GM12878 (cell line): ENCODE data around the gene DLG1. TPM values are rescaled to one million over a fixed set of nuclear protein-coding genes. Genes with fewer than 3 reads are reported as not detected.
A peak's percentile ranks its signal among the peaks of the same experiment; 100 is the strongest.

Experiments used
- ATAC-seq: fragments of 200-7000 bp; cut with Tn5 transposase; 3 replicates; pipeline ENCODE4 v1.9.1; 2020; ENCODE audit warnings: mild to moderate bottlenecking, moderate library complexity
- BruUV-seq: library from RNA; stranded (reverse); fragments of 400-500 nt; replicated peaks from 2 replicates; lab custom pipeline; 2021; lab: Mats Ljungman, UMichigan
- CTCF ChIA-PET: fragments of 300-600 bp; sonication (Branson Sonifier 250); formaldehyde crosslinking; extraction: SDS; loops from one replicate; lab custom pipeline; 2021; ENCODE audit warnings: inconsistent platforms; lab: Yijun Ruan, JAX
- POLR2A ChIA-PET: fragments of 350-600 bp; formaldehyde crosslinking; extraction: SDS; loops from one replicate; lab custom pipeline; 2021; ENCODE audit warnings: inconsistent platforms; lab: Charles Lee
- RAD21 ChIA-PET: fragments of 300-600 bp; sonication (Branson Sonifier 250); formaldehyde crosslinking; loops from one replicate; lab custom pipeline; 2023; ENCODE audit warnings: antibody characterized with exemption; ENCODE audit not compliant: unreplicated experiment; lab: Charles Lee
- SMC1A ChIA-PET: fragments of 300-600 bp; sonication (Branson Sonifier 250); formaldehyde crosslinking; loops from one replicate; lab custom pipeline; 2023; ENCODE audit not compliant: unreplicated experiment, uncharacterized antibody; lab: Charles Lee
- DNase-seq: peaks from one replicate; pipeline ENCODE4 v3.0.0-alpha.2; 2011; ENCODE audit warnings: low read depth, low spot score
- FAIRE-seq: peaks from 3 replicates; lab custom pipeline; 2011; peaks lifted over from hg19 to GRCh38; lab: Jason Lieb, UNC
- H2AFZ ChIP-seq: 2 replicates; pipeline ENCODE4 v1.6.0; 2011; ENCODE audit warnings: low read depth, low read length, control low read depth; ENCODE audit not compliant: control insufficient read depth
- H3K27ac ChIP-seq: 2 replicates; pipeline ENCODE4 v1.5.1; 2011; ENCODE audit warnings: control low read depth; ENCODE audit not compliant: control insufficient read depth, insufficient read depth
- H3K27me3 ChIP-seq, 2 experiments: replicated peaks in 1 of 2; 2 replicates each; pipeline versions ENCODE4 v1.6.0 to v1.6.1; 2011; ENCODE audit warnings: low read length in 1 of 2; ENCODE audit not compliant: control insufficient read depth in 2 of 2, insufficient read depth in 2 of 2
- H3K36me3 ChIP-seq, 2 experiments: 2 replicates each; pipeline ENCODE4 v1.5.1; 2011; ENCODE audit warnings: low read length in 1 of 2; ENCODE audit not compliant: control insufficient read depth in 2 of 2, insufficient read depth in 2 of 2
- H3K4me1 ChIP-seq: 2 replicates; pipeline ENCODE4 v1.6.1; 2011; ENCODE audit warnings: mild to moderate bottlenecking, low read length, moderate library complexity, mixed read lengths; ENCODE audit not compliant: control insufficient read depth, insufficient read depth
- H3K4me2 ChIP-seq: 2 replicates; pipeline ENCODE4 v1.6.0; 2011; ENCODE audit warnings: control low read depth; ENCODE audit not compliant: control insufficient read depth, insufficient read depth
- H3K4me3 ChIP-seq: fragments of 200-600 bp; sonication (generic); 2 replicates; pipeline ENCODE4 v1.5.1; 2016
- H3K79me2 ChIP-seq: 2 replicates; pipeline ENCODE4 v1.6.0; 2011; ENCODE audit warnings: low read length; ENCODE audit not compliant: control insufficient read depth, insufficient read depth
- H3K9ac ChIP-seq: 2 replicates; pipeline ENCODE4 v1.8.0; 2011; ENCODE audit warnings: low read length, control low read depth, mixed read lengths; ENCODE audit not compliant: control insufficient read depth, insufficient read depth
- H3K9me3 ChIP-seq: replicated peaks from 3 replicates; pipeline ENCODE4 v1.5.1; 2011; ENCODE audit warnings: mild to moderate bottlenecking, low read length; ENCODE audit not compliant: control insufficient read depth, insufficient read depth
- H4K20me1 ChIP-seq: 2 replicates; pipeline ENCODE4 v1.6.0; 2011; ENCODE audit not compliant: control insufficient read depth, insufficient read depth
- ATF2 ChIP-seq: IDR thresholded peaks from 2 replicates; pipeline ENCODE4 v1.6.1; 2012; ENCODE audit warnings: low read length, inconsistent platforms
- CBX5 ChIP-seq: sonication (generic); IDR thresholded peaks from 2 replicates; pipeline ENCODE4 v1.6.1; 2016; ENCODE audit warnings: low read depth, moderate library complexity, mild to moderate bottlenecking, inconsistent platforms
- MLLT1 ChIP-seq: fragments of 450-650 bp; IDR thresholded peaks from 2 replicates; pipeline ENCODE4 v1.6.1; 2016; ENCODE audit warnings: mild to moderate bottlenecking
- TCF12 ChIP-seq: IDR thresholded peaks from 2 replicates; pipeline ENCODE4 v1.6.1; 2011; ENCODE audit warnings: low read depth, mild to moderate bottlenecking, low read length
- WGBS: methylation state at CpG from one replicate; pipeline ENCODE4 v1.1.6; 2016; ENCODE audit warnings: low lambda C conversion rate; ENCODE audit not compliant: insufficient replicate concordance, insufficient coverage; ENCODE audit errors: missing lambda C conversion rate; 5-methylcytosine and 5-hydroxymethylcytosine counted together
- in situ Hi-C: fragments of 300-500 bp; cut with MboI; formaldehyde crosslinking; loops from 9 replicates; pipeline ENCODE4 v1.14.3; 2018; ENCODE audit warnings: mixed read lengths
- intact Hi-C: fragments of 100-400 bp; cut with micrococcal nuclease; formaldehyde crosslinking; loops from one replicate; pipeline ENCODE4 v1.14.2; 2022; ENCODE audit not compliant: unreplicated experiment
- polyA plus RNA-seq, 11 experiments: library from polyadenylated mRNA; depleted of rRNA in 4 of 11; unstranded in 6 of 11; stranded (reverse) in 5 of 11; fragments of >200 nt; fragmentation: Nextera tagmentation in 4 of 11; fragmentation: Illumina TruSeq in 1 of 11; extraction: Ambion mirVana in 4 of 11; extraction: Trizol in 1 of 11; gene quantifications; 1 replicate in 1 of 11; 2 replicates in 10 of 11; pipeline versions ENCODE4 v1.2.1 to v1.2.3, GENCODE V29; 2011 to 2016; ENCODE audit warnings: inconsistent platforms in 2 of 11, missing spikeins in 2 of 11, low read depth in 1 of 11
- total RNA-seq, 4 experiments: library from RNA; depleted of rRNA in 3 of 4; stranded (reverse); fragments of >200 nt in 3 of 4; fragmentation: Illumina TruSeq in 1 of 4; extraction: Trizol in 1 of 4; gene quantifications; 2 replicates each; pipeline versions ENCODE4 v1.2.1 to v1.2.3, GENCODE V29; 2013 to 2021
- TF ChIP-seq, protein P1 (sequence below): fragments of 450-650 bp; formaldehyde crosslinking; IDR thresholded peaks from 2 replicates; pipeline ENCODE4 v1.4.0; 2020; ENCODE audit warnings: mild to moderate bottlenecking, moderate library complexity

DLG1 gene
- total and polyA plus RNA-seq, 10 of the 15 experiments (the other 5 are each of a cell fraction or from before 2014, with no cell fraction given) = 9.2 to 63.1 (median 40.1) TPM

DNA sequence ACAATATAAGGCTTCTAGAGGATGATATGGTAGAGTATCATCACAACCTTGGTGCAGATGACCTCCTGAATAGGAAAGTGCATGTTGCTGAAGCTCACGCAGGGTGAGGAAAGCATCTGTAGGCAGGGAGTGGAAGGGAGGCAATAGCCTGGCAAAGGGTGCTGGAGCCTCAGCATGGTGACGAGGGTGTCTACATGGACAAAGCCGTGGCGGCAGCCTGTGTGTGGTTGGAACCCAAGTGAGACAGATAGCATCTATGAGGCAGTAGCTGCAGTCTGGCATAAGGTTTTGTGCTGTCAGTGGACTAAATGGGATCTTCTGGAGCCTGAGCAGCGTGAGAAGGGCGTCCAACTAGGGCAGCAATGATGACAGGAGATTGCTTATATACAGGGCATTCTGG, 132.5 kb downstream of the DLG1 start (continued):
- TF ChIP-seq, protein P1, sequence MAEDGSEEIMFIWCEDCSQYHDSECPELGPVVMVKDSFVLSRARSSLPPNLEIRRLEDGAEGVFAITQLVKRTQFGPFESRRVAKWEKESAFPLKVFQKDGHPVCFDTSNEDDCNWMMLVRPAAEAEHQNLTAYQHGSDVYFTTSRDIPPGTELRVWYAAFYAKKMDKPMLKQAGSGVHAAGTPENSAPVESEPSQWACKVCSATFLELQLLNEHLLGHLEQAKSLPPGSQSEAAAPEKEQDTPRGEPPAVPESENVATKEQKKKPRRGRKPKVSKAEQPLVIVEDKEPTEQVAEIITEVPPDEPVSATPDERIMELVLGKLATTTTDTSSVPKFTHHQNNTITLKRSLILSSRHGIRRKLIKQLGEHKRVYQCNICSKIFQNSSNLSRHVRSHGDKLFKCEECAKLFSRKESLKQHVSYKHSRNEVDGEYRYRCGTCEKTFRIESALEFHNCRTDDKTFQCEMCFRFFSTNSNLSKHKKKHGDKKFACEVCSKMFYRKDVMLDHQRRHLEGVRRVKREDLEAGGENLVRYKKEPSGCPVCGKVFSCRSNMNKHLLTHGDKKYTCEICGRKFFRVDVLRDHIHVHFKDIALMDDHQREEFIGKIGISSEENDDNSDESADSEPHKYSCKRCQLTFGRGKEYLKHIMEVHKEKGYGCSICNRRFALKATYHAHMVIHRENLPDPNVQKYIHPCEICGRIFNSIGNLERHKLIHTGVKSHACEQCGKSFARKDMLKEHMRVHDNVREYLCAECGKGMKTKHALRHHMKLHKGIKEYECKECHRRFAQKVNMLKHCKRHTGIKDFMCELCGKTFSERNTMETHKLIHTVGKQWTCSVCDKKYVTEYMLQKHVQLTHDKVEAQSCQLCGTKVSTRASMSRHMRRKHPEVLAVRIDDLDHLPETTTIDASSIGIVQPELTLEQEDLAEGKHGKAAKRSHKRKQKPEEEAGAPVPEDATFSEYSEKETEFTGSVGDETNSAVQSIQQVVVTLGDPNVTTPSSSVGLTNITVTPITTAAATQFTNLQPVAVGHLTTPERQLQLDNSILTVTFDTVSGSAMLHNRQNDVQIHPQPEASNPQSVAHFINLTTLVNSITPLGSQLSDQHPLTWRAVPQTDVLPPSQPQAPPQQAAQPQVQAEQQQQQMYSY = no peak
- no peak for TF ChIP-seq MLLT1
- TF ChIP-seq TCF12 = no peak

DNA sequence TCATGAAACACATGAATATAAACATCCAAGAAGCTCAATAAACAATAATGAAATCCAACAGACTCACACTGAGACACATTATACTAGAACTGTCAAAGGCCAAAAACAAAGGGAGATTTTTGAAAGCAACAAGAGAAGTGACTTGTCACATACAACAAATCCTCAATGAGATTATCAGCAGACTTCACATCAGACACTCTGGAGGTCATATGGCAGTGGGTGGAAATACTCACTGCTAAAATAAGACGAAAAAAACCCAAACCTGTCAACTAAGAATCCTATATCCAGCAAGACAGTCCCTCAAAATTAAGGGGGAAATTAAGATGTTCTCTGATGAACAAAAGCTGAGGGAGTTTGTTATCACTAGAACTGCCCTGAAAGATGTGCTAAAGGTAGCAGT, 143.4 kb downstream of the DLG1 start:
- no peak overlapping the region for H3K9ac ChIP-seq
- 95% methylated on average over 1 of the region's 1 CpG for WGBS
- H3K4me1 ChIP-seq = no peaks in the 10 kb centered on the region
- RAD21 ChIA-PET = no interaction called here
- peaks cover 2% of the 10 kb centered on the region for H3K79me2 ChIP-seq
- intact Hi-C loops = no loop called here
- no peak overlapping the region for H3K4me3 ChIP-seq
- POLR2A ChIA-PET = no interaction called here
- BruUV-seq = no TSS peak
- in situ Hi-C loops = no loop called here
- H2AFZ ChIP-seq = no peak overlapping the region
- H3K4me2 ChIP-seq = no peak overlapping the region
- H3K9me3 ChIP-seq = peaks cover 17% of the 10 kb centered on the region
- TF ChIP-seq ATF2 = no peak
- TF ChIP-seq CBX5 = peak; percentile 95
- H3K27ac ChIP-seq = no peak overlapping the region
- no peak for FAIRE-seq
- H3K27me3 ChIP-seq = no peaks in the 10 kb centered on the region
- SMC1A ChIA-PET = interaction anchor here (0.6 kb wide), 1 partner anchor 399 kb away, joined by 3 read pairs; no protein-coding TSS in a partner anchor
- H4K20me1 ChIP-seq = no peaks in the 10 kb centered on the region
- no peak for ATAC-seq
- DNase-seq = no peak
- CTCF ChIA-PET = no interaction called here
- H3K36me3 ChIP-seq = peaks cover 1 to 10% of the 10 kb centered on the region in 2 experiments; a peak in 3 of 4 replicates
